NB4 (cell line): ENCODE data around the gene PLXNA2.

Source experiments
- CTCF ChIP-seq: IDR thresholded peaks from one replicate; pipeline ENCODE4 v1.5.1; 2012; ENCODE audit warnings: low read depth, low read length
- MAX ChIP-seq: IDR thresholded peaks from 2 replicates; pipeline ENCODE4 v1.6.1; 2011; ENCODE audit warnings: low read depth, low read length
- MYC ChIP-seq: IDR thresholded peaks from 2 replicates; pipeline ENCODE4 v1.6.1; 2011; ENCODE audit warnings: low read depth, low read length
- POLR2A ChIP-seq: IDR thresholded peaks from 2 replicates; pipeline ENCODE4 v1.6.1; 2011; ENCODE audit warnings: mild to moderate bottlenecking; ENCODE audit not compliant: insufficient read length; ENCODE audit errors: extremely low read depth

- no peak for TF ChIP-seq CTCF
- no peak for TF ChIP-seq POLR2A
- no peak for TF ChIP-seq MYC
- no peak for TF ChIP-seq MAX
Measured at GRCh38 chr1:208061118-208061517, 183.1 kb downstream of the PLXNA2 start.
